HepG2 (cell line): ENCODE data around the gene CSNK1E.

Source experiments
- BHLHE40 ChIP-seq: IDR thresholded peaks from 2 replicates; pipeline ENCODE4 v1.6.1; 2011; ENCODE audit warnings: low read length, improper control_type of control experiment
- CEBPB ChIP-seq: IDR thresholded peaks from 2 replicates; pipeline ENCODE4 v1.6.1; 2011; ENCODE audit warnings: low read depth, low read length, improper control_type of control experiment, borderline replicate concordance
- EP300 ChIP-seq, 3 experiments: sonication (generic) in 1 of 3; formaldehyde crosslinking in 1 of 3; IDR thresholded peaks; 2 replicates each; pipeline versions ENCODE4 v1.5.1 to v1.6.1; 2011 to 2020; ENCODE audit warnings: low read depth in 2 of 3, low read length in 2 of 3, borderline replicate concordance in 1 of 3, improper control_type of control experiment in 1 of 3, mild to moderate bottlenecking in 1 of 3, missing genetic modification reagents in 1 of 3, moderate library complexity in 1 of 3
- MBNL3 ChIP-seq: fragments of 250-450 bp; sonication (Bioruptor Pico); conservative IDR thresholded peaks from 2 replicates; pipeline ENCODE4 v1.8.0; 2022; ENCODE audit warnings: mild to moderate bottlenecking, inconsistent platforms
- PHF8 ChIP-seq: sonication (generic); formaldehyde crosslinking; IDR thresholded peaks from 2 replicates; pipeline ENCODE4 v1.5.0; 2020; ENCODE audit warnings: missing genetic modification reagents
- POLR2A ChIP-seq, 2 experiments: IDR thresholded peaks; 2 replicates each; pipeline ENCODE4 v1.6.1; 2011; ENCODE audit warnings: low read depth in 2 of 2, low read length in 2 of 2, mild to moderate bottlenecking in 1 of 2, moderate library complexity in 1 of 2; ENCODE audit not compliant: insufficient read depth in 1 of 2
- RNF2 ChIP-seq: fragments of 450-650 bp; conservative IDR thresholded peaks from 2 replicates; pipeline ENCODE4 v1.6.1; 2016; ENCODE audit warnings: low read depth
- YEATS2 ChIP-seq: sonication (generic); formaldehyde crosslinking; IDR thresholded peaks from 2 replicates; pipeline ENCODE4 v1.4.0; 2020; ENCODE audit warnings: missing genetic modification reagents, borderline replicate concordance
- ZNF235 ChIP-seq: sonication (generic); formaldehyde crosslinking; IDR thresholded peaks from 2 replicates; pipeline ENCODE4 v1.8.1; 2023; ENCODE audit warnings: mild to moderate bottlenecking, missing genetic modification reagents, borderline replicate concordance
- ZNF317 ChIP-seq: sonication (generic); formaldehyde crosslinking; IDR thresholded peaks from 2 replicates; pipeline ENCODE4 v1.5.0; 2020; ENCODE audit warnings: mild to moderate bottlenecking, missing genetic modification reagents
- TF ChIP-seq, protein P1 (sequence below): sonication (generic); formaldehyde crosslinking; IDR thresholded peaks from 2 replicates; pipeline ENCODE4 v1.4.0; 2020; ENCODE audit warnings: mild to moderate bottlenecking, missing genetic modification reagents
- TF ChIP-seq, protein P2 (sequence below): sonication (generic); formaldehyde crosslinking; IDR thresholded peaks from 2 replicates; pipeline ENCODE4 v1.5.0; 2020; ENCODE audit warnings: mild to moderate bottlenecking, missing genetic modification reagents, moderate library complexity
- TF ChIP-seq, protein P3 (sequence below): sonication (generic); formaldehyde crosslinking; IDR thresholded peaks from 2 replicates; pipeline ENCODE4 v1.4.0; 2020; ENCODE audit warnings: missing genetic modification reagents

GRCh38 chr22:38250643-38251340, 66.4 kb downstream of the CSNK1E start:
- TF ChIP-seq POLR2A (IDR thresholded peaks at IDR 0.05; ENCODE audit: insufficient read depth in 1 of 2, low read depth in 2 of 2, low read length in 2 of 2) (no peak), CEBPB (no peak), RNF2 (no peak), PHF8 (no peak), YEATS2 (CRISPR knock-in tag) (no peak), EP300 (IDR thresholded peaks at IDR 0.05; ENCODE audit: low read depth in 2 of 2, low read length in 2 of 2) (no peak), EP300 (CRISPR knock-in tag; IDR thresholded peaks at IDR 0.05; ENCODE audit: borderline replicate concordance) (no peak), MBNL3 (CRISPR knock-in tag) (no peak), ZNF235 (CRISPR knock-in tag) (no peak), BHLHE40 (no peak), ZNF317 (CRISPR knock-in tag) (no peak)
- TF ChIP-seq, protein P1, sequence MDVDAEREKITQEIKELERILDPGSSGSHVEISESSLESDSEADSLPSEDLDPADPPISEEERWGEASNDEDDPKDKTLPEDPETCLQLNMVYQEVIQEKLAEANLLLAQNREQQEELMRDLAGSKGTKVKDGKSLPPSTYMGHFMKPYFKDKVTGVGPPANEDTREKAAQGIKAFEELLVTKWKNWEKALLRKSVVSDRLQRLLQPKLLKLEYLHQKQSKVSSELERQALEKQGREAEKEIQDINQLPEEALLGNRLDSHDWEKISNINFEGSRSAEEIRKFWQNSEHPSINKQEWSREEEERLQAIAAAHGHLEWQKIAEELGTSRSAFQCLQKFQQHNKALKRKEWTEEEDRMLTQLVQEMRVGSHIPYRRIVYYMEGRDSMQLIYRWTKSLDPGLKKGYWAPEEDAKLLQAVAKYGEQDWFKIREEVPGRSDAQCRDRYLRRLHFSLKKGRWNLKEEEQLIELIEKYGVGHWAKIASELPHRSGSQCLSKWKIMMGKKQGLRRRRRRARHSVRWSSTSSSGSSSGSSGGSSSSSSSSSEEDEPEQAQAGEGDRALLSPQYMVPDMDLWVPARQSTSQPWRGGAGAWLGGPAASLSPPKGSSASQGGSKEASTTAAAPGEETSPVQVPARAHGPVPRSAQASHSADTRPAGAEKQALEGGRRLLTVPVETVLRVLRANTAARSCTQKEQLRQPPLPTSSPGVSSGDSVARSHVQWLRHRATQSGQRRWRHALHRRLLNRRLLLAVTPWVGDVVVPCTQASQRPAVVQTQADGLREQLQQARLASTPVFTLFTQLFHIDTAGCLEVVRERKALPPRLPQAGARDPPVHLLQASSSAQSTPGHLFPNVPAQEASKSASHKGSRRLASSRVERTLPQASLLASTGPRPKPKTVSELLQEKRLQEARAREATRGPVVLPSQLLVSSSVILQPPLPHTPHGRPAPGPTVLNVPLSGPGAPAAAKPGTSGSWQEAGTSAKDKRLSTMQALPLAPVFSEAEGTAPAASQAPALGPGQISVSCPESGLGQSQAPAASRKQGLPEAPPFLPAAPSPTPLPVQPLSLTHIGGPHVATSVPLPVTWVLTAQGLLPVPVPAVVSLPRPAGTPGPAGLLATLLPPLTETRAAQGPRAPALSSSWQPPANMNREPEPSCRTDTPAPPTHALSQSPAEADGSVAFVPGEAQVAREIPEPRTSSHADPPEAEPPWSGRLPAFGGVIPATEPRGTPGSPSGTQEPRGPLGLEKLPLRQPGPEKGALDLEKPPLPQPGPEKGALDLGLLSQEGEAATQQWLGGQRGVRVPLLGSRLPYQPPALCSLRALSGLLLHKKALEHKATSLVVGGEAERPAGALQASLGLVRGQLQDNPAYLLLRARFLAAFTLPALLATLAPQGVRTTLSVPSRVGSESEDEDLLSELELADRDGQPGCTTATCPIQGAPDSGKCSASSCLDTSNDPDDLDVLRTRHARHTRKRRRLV (CRISPR knock-in tag): no peak
- TF ChIP-seq, protein P2, sequence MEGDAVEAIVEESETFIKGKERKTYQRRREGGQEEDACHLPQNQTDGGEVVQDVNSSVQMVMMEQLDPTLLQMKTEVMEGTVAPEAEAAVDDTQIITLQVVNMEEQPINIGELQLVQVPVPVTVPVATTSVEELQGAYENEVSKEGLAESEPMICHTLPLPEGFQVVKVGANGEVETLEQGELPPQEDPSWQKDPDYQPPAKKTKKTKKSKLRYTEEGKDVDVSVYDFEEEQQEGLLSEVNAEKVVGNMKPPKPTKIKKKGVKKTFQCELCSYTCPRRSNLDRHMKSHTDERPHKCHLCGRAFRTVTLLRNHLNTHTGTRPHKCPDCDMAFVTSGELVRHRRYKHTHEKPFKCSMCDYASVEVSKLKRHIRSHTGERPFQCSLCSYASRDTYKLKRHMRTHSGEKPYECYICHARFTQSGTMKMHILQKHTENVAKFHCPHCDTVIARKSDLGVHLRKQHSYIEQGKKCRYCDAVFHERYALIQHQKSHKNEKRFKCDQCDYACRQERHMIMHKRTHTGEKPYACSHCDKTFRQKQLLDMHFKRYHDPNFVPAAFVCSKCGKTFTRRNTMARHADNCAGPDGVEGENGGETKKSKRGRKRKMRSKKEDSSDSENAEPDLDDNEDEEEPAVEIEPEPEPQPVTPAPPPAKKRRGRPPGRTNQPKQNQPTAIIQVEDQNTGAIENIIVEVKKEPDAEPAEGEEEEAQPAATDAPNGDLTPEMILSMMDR (CRISPR knock-in tag): no peak
- TF ChIP-seq, protein P3, sequence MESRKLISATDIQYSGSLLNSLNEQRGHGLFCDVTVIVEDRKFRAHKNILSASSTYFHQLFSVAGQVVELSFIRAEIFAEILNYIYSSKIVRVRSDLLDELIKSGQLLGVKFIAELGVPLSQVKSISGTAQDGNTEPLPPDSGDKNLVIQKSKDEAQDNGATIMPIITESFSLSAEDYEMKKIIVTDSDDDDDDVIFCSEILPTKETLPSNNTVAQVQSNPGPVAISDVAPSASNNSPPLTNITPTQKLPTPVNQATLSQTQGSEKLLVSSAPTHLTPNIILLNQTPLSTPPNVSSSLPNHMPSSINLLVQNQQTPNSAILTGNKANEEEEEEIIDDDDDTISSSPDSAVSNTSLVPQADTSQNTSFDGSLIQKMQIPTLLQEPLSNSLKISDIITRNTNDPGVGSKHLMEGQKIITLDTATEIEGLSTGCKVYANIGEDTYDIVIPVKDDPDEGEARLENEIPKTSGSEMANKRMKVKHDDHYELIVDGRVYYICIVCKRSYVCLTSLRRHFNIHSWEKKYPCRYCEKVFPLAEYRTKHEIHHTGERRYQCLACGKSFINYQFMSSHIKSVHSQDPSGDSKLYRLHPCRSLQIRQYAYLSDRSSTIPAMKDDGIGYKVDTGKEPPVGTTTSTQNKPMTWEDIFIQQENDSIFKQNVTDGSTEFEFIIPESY: no peak
